Mesothelial cell of epicardium (in vitro differentiated cells): Measurements from ENCODE around the gene CHEK2. TPM values are rescaled to one million over a fixed set of nuclear protein-coding genes. Genes with fewer than 3 reads are reported as not detected.
"Not testable (repeated sequence)": the region's sequence is repeated elsewhere in the genome, so short reads cannot be mapped to it uniquely, and the experiment has no call there.

Source experiments
- DNase-seq, 2 experiments: peaks; one replicate each; pipeline ENCODE4 v3.0.0; 2021; ENCODE audit warnings: low spot score in 2 of 2; ENCODE audit not compliant: unreplicated experiment in 2 of 2
- H3K27ac Mint-ChIP-seq: 2 replicates; pipeline ENCODE4 v1.8.0; 2021; ENCODE audit warnings: mixed read lengths
- H3K27me3 Mint-ChIP-seq: 2 replicates; pipeline ENCODE4 v1.8.0; 2021; ENCODE audit warnings: low read depth, mixed read lengths
- H3K36me3 Mint-ChIP-seq: 2 replicates; pipeline ENCODE4 v1.8.0; 2021; ENCODE audit warnings: mixed read lengths
- H3K4me1 Mint-ChIP-seq: 2 replicates; pipeline ENCODE4 v1.8.0; 2021; ENCODE audit warnings: mixed read lengths
- H3K4me3 Mint-ChIP-seq: 2 replicates; pipeline ENCODE4 v1.8.0; 2021; ENCODE audit warnings: mild to moderate bottlenecking, moderate library complexity, mixed read lengths
- H3K9me3 Mint-ChIP-seq: 2 replicates; pipeline ENCODE4 v1.8.0; 2021; ENCODE audit warnings: mixed read lengths
- total RNA-seq: library from RNA; stranded (reverse); gene quantifications from 3 replicates; pipeline ENCODE4 v1.2.1, GENCODE V29; 2021
- TF ChIP-seq, protein P1 (sequence below): fragments of 200-600 bp; sonication (generic); IDR thresholded peaks from one replicate; pipeline ENCODE4 v1.5.0; 2021; ENCODE audit warnings: antibody characterized with exemption; ENCODE audit not compliant: unreplicated experiment

The CHEK2 gene
- total RNA-seq, 1 donor from 2014 or later: 22.9 TPM

DNA sequence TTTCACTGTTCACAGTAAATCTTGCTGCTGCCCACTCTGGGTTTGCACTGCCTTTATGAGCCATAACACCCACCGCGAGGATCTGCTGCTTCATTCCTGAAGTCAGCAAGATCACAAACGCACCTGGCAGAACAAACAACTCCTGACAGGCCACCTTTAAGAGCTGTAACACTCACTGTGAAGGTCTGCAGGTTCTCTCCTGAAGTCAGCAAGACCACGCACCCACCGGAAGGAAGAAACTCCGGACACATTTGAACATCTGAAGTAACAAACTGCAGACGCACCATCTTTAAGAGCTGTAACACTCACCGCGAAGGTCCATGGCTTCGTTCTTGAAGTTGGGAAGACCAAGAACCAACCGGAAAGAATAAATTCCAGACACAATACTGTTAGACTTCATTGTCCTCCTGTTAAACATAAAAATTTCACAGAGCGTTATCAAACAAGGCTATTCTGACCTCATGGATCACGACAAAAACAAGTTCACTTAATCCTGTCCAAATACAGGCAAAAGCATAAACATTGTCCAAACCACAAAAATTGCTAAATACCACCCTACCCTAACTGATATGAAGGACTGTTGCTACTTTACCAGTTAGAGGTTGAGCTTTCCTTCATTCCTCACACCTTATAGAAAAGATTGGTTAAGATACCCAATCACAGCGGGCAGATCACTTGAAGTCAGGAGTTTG is 27.9 kb upstream of the CHEK2 start:
- peaks cover 7% of the 10 kb centered on the region for H3K4me1 Mint-ChIP-seq
- H3K9me3 Mint-ChIP-seq: peaks cover 3% of the 10 kb centered on the region
- H3K27me3 Mint-ChIP-seq: no peaks in the 10 kb centered on the region
- no peak overlapping the region for H3K27ac Mint-ChIP-seq
- TF ChIP-seq, protein P1, sequence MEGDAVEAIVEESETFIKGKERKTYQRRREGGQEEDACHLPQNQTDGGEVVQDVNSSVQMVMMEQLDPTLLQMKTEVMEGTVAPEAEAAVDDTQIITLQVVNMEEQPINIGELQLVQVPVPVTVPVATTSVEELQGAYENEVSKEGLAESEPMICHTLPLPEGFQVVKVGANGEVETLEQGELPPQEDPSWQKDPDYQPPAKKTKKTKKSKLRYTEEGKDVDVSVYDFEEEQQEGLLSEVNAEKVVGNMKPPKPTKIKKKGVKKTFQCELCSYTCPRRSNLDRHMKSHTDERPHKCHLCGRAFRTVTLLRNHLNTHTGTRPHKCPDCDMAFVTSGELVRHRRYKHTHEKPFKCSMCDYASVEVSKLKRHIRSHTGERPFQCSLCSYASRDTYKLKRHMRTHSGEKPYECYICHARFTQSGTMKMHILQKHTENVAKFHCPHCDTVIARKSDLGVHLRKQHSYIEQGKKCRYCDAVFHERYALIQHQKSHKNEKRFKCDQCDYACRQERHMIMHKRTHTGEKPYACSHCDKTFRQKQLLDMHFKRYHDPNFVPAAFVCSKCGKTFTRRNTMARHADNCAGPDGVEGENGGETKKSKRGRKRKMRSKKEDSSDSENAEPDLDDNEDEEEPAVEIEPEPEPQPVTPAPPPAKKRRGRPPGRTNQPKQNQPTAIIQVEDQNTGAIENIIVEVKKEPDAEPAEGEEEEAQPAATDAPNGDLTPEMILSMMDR: no peak
- H3K36me3 Mint-ChIP-seq: peaks cover 6% of the 10 kb centered on the region
- DNase-seq: no peak
- H3K4me3 Mint-ChIP-seq: no peak overlapping the region

DNA sequence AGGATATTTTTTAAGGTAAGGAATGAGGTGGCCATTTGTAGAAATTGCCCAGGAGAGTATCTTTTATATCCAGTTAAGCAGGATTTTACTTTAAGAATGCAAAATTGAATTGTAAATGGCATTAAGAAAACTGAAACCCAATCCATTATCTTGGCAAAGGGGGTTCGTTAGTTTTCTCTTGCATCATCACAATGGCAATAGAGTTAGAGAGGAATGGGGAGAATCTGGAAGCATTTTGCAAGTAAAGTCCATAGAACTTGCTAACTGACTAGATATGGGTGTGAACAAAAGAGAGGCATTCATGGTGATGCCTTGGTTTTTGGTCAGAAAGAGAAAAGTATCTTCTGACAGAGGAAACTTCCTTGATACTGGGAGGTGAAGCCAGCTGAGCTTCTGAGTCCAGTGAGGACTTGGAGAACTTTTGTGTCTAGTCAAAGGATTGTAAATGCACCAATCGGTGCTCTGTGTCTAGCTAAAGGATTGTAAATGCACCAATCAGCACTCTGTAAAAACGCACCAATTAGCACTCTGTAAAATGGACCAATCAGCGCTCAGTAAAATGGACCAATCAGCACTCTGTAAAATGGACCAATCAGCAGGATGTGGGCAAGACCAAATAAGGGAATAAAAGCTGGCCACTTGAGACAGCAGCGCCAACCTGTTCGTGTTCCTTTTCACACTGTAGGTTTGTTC is 27.2 kb upstream of the CHEK2 start:
- Mint-ChIP-seq H3K27me3 (no peaks in the 10 kb centered on the region), H3K36me3 (peaks cover 5% of the 10 kb centered on the region), H3K27ac (no peak overlapping the region), H3K4me1 (peaks cover 6% of the 10 kb centered on the region), H3K9me3 (peaks cover 3% of the 10 kb centered on the region), H3K4me3 (no peak overlapping the region)
- no peak for DNase-seq
- TF ChIP-seq, protein P1: no peak

- TF ChIP-seq, protein P1: no peak
- H3K36me3 Mint-ChIP-seq: no peaks in the 10 kb centered on the region
- DNase-seq: no peak
- H3K27me3 Mint-ChIP-seq: no peaks in the 10 kb centered on the region
- H3K27ac Mint-ChIP-seq: no peak overlapping the region
- H3K4me3 Mint-ChIP-seq: no peak overlapping the region
- H3K4me1 Mint-ChIP-seq: no peaks in the 10 kb centered on the region
- H3K9me3 Mint-ChIP-seq: peaks cover 3% of the 10 kb centered on the region
Measured at GRCh38 chr22:28766628-28767027, 25.0 kb upstream of the CHEK2 start.

GRCh38 chr22:28762000-28762399 is 20.4 kb upstream of the CHEK2 start:
- not testable (repeated sequence) for H3K9me3 Mint-ChIP-seq, H3K36me3 Mint-ChIP-seq, H3K27me3 Mint-ChIP-seq, H3K4me3 Mint-ChIP-seq, H3K27ac Mint-ChIP-seq, DNase-seq
- peaks cover 12% of the 10 kb centered on the region for H3K4me1 Mint-ChIP-seq

DNA sequence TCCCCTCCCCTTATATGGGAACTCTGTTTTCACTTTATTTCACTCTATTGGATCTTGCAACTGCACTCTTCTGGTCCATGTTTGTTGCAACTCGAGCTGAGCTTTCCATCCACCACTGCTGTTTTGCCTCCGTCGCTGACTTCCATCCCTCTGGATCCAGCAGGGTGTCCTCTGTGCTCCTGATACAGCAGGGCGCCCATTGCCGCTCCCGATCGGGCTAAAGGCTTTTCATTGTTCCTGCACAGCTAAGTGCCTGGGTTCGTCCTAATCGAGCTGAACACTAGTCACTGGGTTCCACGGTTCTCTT is 19.8 kb upstream of the CHEK2 start:
- Mint-ChIP-seq H3K27me3 (no peaks in the 10 kb centered on the region), H3K9me3 (no peaks in the 10 kb centered on the region), H3K4me3 (no peak overlapping the region), H3K27ac (no peak overlapping the region), H3K4me1 (peaks cover 12% of the 10 kb centered on the region), H3K36me3 (peaks cover 12% of the 10 kb centered on the region)
- DNase-seq: no peak
- TF ChIP-seq, protein P1: no peak

GRCh38 chr22:28759861-28760560 is 18.4 kb upstream of the CHEK2 start:
- Mint-ChIP-seq H3K27me3 (no peaks in the 10 kb centered on the region), H3K36me3 (peaks cover 12% of the 10 kb centered on the region), H3K27ac (peak overlapping the region; percentile 67), H3K4me3 (no peak overlapping the region), H3K4me1 (peaks cover 12% of the 10 kb centered on the region), H3K9me3 (no peaks in the 10 kb centered on the region)
- no peak for DNase-seq
- TF ChIP-seq, protein P1: no peak

DNA sequence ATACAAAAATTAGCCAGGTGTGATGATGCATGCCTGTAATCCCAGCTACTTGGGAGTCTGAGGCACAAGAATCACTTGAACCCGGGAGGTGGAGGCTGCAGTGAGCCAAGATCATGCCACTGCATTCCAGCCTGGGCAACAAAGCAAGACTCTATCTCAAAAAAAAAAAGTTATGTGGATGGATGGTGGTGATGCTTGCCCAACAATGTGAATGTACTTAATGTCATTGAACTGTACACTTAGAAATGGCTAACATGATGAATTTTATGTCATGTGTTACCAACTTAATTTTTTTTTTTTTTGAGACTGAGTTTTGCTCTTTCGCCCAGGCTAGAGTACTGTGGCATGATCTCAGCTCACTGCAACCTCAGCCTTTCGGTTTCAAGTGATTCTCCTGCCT is 12.9 kb upstream of the CHEK2 start:
- not testable (repeated sequence) for H3K27me3 Mint-ChIP-seq, H3K27ac Mint-ChIP-seq, H3K4me1 Mint-ChIP-seq, H3K9me3 Mint-ChIP-seq, DNase-seq, H3K4me3 Mint-ChIP-seq
- peaks cover 23% of the 10 kb centered on the region for H3K36me3 Mint-ChIP-seq
